ENCODE results near the gene HGS.

DNA sequence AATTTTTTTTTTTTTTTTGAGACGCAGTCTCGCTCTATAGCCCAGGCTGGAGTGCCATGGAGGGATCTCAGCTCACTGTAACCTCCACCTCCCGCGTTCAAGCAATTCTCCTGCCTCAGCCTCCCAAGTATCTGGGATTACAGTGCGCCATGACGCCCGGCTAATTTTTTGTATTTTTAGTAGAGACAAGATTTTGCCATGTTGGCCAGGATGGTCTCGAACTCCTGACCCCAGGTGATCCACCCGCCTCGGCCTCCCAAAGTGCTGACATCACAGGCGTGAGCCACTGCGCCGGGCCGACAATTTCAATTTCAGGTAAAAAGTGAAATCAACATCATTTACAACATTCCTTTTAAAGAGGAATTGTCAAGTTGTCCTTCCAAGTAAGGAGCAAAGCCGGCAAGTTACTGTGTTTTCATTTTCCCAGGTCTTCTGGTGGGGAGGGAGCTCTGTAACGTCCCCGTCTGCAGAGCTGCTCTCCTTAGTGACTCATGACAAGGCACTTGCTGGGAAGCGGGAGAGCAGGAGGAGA, 47.8 kb upstream of the HGS start:
- TF ChIP-seq ARNT (IDR thresholded peaks at IDR 0.05) (no peak), TARDBP (IDR thresholded peaks at IDR 0.05) (no peak), BHLHE40 (IDR thresholded peaks at IDR 0.05; ENCODE audit: borderline replicate concordance) (no peak), FOXK2 (IDR thresholded peaks at IDR 0.05) (no peak)
